Activated CD4-positive, alpha-beta memory T cell treated with anti-CD3 and anti-CD28 coated beads, Interleukin-2, amount 10 ng/mL, durations not matched to agents 7 days and 5 days (primary cell): ENCODE data around the gene UST. TPM values are rescaled to one million over a fixed set of nuclear protein-coding genes. Genes with fewer than 3 reads are reported as not detected.

Experiments
- CTCF ChIA-PET: fragments of 350-600 bp; sonication (Branson Sonifier 250); formaldehyde crosslinking; loops from one replicate; lab custom pipeline; 2021; ENCODE audit warnings: antibody characterized with exemption, inconsistent platforms; lab: Charles Lee
- POLR2A ChIA-PET: fragments of 350-600 bp; sonication (Branson Sonifier 250); formaldehyde crosslinking; loops from one replicate; lab custom pipeline; 2021; ENCODE audit warnings: antibody characterized with exemption; lab: Charles Lee
- DNase-seq: peaks from one replicate; pipeline ENCODE4 v3.0.0-alpha.2; 2020
- H3K27ac Mint-ChIP-seq: one replicate; pipeline ENCODE4 v1.8.0; 2021; ENCODE audit warnings: mild to moderate bottlenecking, mixed read lengths
- H3K27me3 Mint-ChIP-seq: one replicate; pipeline ENCODE4 v1.8.0; 2021; ENCODE audit warnings: mixed read lengths
- H3K36me3 Mint-ChIP-seq: one replicate; pipeline ENCODE4 v1.8.0; 2021; ENCODE audit warnings: low read depth, mixed read lengths
- H3K4me1 Mint-ChIP-seq: one replicate; pipeline ENCODE4 v1.8.0; 2021; ENCODE audit warnings: mixed read lengths
- H3K4me3 Mint-ChIP-seq: one replicate; pipeline ENCODE4 v1.8.0; 2021; ENCODE audit warnings: mild to moderate bottlenecking, mixed read lengths
- H3K9me3 Mint-ChIP-seq: one replicate; pipeline ENCODE4 v1.8.0; 2021; ENCODE audit warnings: mixed read lengths
- total RNA-seq, 2 experiments: library from RNA; stranded (reverse); gene quantifications; one replicate each; pipeline ENCODE4 v1.2.3, GENCODE V29; 2021

UST gene
- total RNA-seq, 2 experiments from 2014 or later, result 0.80 to 0.93 TPM

- Mint-ChIP-seq H3K27me3 (no peaks in the 10 kb centered on the region), H3K27ac (no peak overlapping the region), H3K9me3 (no peaks in the 10 kb centered on the region), H3K4me3 (no peak overlapping the region), H3K36me3 (no peaks in the 10 kb centered on the region), H3K4me1 (no peaks in the 10 kb centered on the region)
- ChIA-PET CTCF (interaction anchor here (0.7 to 1.2 kb wide), 2 partner anchors 223 to 1457 kb away, joined by 3 to 4 read pairs; no protein-coding TSS in a partner anchor), POLR2A (interaction anchor here (0.7 kb wide), 1 partner anchor 744 kb away, joined by 3 read pairs; no protein-coding TSS in a partner anchor)
- DNase-seq, result no peak
Observed at GRCh38 chr6:148800536-148800935, 53.7 kb downstream of the UST start.

DNA sequence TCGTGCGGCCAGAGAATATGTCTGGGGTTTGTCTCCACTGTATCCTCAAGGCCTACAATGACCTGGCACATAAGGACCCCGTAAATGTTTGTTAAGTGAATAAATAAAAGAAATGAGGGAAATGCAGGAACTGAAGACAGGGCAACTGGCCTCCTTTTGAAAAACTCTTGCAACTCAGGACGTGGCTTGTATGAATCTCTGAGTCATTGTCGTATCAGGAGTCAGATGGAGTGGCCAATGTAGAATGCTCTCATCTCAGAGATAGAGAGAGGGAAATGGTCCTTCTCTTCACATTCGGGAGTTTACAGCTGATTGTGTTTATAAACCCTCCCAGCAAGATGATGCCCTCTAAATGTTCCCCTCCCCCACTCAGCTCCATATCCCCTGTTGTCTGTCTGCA is 57.1 kb downstream of the UST start:
- Mint-ChIP-seq H3K27ac (no peak overlapping the region), H3K4me3 (no peak overlapping the region), H3K36me3 (no peaks in the 10 kb centered on the region), H3K27me3 (no peaks in the 10 kb centered on the region), H3K4me1 (no peaks in the 10 kb centered on the region), H3K9me3 (no peaks in the 10 kb centered on the region)
- DNase-seq, result no peak
- POLR2A ChIA-PET, result no interaction called here
- CTCF ChIA-PET, result no interaction called here

DNA sequence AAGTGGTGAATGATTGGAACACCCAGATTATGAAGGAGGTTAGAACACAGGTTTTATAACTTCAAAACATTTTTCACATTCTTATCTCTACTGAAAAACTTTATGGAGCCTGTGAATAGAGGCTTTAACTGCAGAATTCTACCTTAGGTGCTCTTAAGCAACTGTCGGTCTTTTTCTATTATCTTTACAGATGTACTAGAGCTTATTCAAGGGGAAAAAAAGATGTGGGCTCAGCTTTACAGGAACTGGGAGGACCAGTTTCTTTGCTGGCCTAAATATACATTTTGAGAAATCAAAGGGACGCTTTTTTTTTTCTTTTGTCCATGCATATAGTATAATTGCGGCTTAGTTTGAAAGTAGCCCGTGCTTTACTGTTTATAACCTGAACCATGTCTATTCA is 58.9 kb downstream of the UST start:
- DNase-seq, result no peak
- H3K27ac Mint-ChIP-seq, result no peak overlapping the region
- H3K4me3 Mint-ChIP-seq, result no peak overlapping the region
- POLR2A ChIA-PET, result no interaction called here
- no peaks in the 10 kb centered on the region for H3K9me3 Mint-ChIP-seq
- no peaks in the 10 kb centered on the region for H3K36me3 Mint-ChIP-seq
- no peaks in the 10 kb centered on the region for H3K27me3 Mint-ChIP-seq
- CTCF ChIA-PET, result no interaction called here
- no peaks in the 10 kb centered on the region for H3K4me1 Mint-ChIP-seq

- H3K4me3 Mint-ChIP-seq, result no peak overlapping the region
- no peaks in the 10 kb centered on the region for H3K27me3 Mint-ChIP-seq
- DNase-seq, result no peak
- CTCF ChIA-PET, result interaction anchor here (0.6 kb wide), 1 partner anchor 982 kb away, joined by 3 read pairs; no protein-coding TSS in a partner anchor
- no peaks in the 10 kb centered on the region for H3K4me1 Mint-ChIP-seq
- H3K9me3 Mint-ChIP-seq, result no peaks in the 10 kb centered on the region
- H3K36me3 Mint-ChIP-seq, result no peaks in the 10 kb centered on the region
- H3K27ac Mint-ChIP-seq, result no peak overlapping the region
- POLR2A ChIA-PET, result no interaction called here
Observed at GRCh38 chr6:148807784-148808183, 61.0 kb downstream of the UST start.

GRCh38 chr6:148808786-148809304 is 62.0 kb downstream of the UST start:
- no peaks in the 10 kb centered on the region for H3K9me3 Mint-ChIP-seq
- no peaks in the 10 kb centered on the region for H3K36me3 Mint-ChIP-seq
- no peaks in the 10 kb centered on the region for H3K4me1 Mint-ChIP-seq
- ChIA-PET POLR2A (no interaction called here), CTCF (no interaction called here)
- no peaks in the 10 kb centered on the region for H3K27me3 Mint-ChIP-seq
- H3K4me3 Mint-ChIP-seq, result no peak overlapping the region
- DNase-seq, result no peak
- H3K27ac Mint-ChIP-seq, result no peak overlapping the region

- peaks cover 6% of the 10 kb centered on the region for H3K9me3 Mint-ChIP-seq
- H3K4me3 Mint-ChIP-seq, result no peak overlapping the region
- H3K27me3 Mint-ChIP-seq, result no peaks in the 10 kb centered on the region
- no peaks in the 10 kb centered on the region for H3K36me3 Mint-ChIP-seq
- no peak for DNase-seq
- POLR2A ChIA-PET, result no interaction called here
- peaks cover 2% of the 10 kb centered on the region for H3K4me1 Mint-ChIP-seq
- CTCF ChIA-PET, result no interaction called here
- H3K27ac Mint-ChIP-seq, result no peak overlapping the region
Observed at GRCh38 chr6:148811459-148811858, 64.6 kb downstream of the UST start.

DNA sequence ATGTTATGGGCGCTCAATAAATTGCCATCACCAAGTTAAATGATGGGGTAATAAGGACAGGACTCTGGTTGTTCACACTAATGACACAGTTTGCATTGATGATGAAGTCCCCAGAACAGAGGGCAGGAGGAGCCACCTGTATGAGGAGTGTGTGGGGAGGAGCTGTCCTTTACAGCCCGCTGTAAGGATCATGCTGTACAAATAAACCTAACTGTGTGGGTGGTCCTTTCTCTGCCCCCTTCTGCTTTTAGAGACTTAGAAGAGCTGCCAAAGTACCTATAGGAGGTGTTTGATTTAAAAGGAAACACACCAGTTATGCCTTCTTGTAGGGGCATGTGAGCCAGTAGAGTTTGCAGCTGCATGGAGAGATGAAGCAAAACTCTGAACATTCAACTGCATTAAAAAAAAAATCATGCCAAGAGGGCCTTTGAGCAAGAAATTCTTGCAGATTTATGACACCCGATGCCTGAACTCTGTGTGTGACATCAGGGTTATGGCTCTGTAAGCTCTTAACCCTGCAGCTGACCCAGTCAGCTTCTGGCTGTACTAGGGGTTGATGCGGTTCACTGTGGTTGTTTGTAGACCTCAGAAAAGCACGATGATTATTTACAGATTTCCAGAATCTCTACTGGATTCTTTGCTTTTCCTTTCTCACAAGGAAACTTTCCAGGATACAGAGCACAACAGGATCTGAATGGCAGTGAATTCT is 67.4 kb downstream of the UST start:
- H3K4me3 Mint-ChIP-seq, result no peak overlapping the region
- peaks cover 2% of the 10 kb centered on the region for H3K4me1 Mint-ChIP-seq
- no peak overlapping the region for H3K27ac Mint-ChIP-seq
- CTCF ChIA-PET, result no interaction called here
- DNase-seq, result no peak
- no peaks in the 10 kb centered on the region for H3K36me3 Mint-ChIP-seq
- POLR2A ChIA-PET, result no interaction called here
- no peaks in the 10 kb centered on the region for H3K27me3 Mint-ChIP-seq
- H3K9me3 Mint-ChIP-seq, result peaks cover 6% of the 10 kb centered on the region

DNA sequence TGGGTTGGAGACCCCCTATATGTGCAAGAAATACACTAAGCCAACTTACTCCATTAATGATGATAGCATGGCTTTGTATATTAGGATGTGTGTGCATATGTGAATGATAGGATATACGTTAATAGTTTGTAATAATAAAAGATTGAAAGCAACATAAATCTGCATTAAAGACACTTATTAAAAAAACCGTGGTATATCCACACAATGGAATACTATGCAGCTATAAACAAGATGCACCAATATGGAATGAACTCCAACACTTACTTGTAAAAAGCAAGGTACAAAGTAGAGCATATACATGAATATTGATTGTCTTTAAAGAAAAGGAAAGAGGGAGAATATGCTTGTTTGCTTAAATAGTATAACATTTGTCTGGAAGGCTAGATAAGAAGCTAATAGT is 68.0 kb downstream of the UST start:
- Mint-ChIP-seq H3K4me3 (no peak overlapping the region), H3K4me1 (peaks cover 2% of the 10 kb centered on the region), H3K27ac (no peak overlapping the region), H3K36me3 (no peaks in the 10 kb centered on the region), H3K9me3 (peaks cover 6% of the 10 kb centered on the region), H3K27me3 (no peaks in the 10 kb centered on the region)
- ChIA-PET POLR2A (no interaction called here), CTCF (no interaction called here)
- DNase-seq, result no peak

DNA sequence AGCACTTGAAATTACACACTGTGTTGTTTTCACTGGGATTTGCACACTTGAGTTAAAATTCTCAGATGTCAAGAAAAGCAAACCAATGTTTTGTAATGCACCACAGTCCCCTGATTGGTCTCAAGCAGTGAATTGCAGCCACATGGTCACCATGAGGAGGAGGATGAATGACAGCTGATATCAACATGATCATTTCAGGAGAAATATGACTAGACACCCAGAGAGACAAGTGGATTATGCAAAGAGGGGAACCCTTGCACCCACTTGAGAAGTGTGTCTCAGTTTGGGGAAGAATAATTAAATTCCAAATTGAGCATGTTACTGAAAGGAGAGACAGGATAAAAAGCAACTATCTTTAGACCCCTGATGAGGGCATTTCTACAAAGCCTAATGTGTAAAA is 69.3 kb downstream of the UST start:
- no peak for DNase-seq
- ChIA-PET POLR2A (no interaction called here), CTCF (no interaction called here)
- H3K4me1 Mint-ChIP-seq, result peaks cover 2% of the 10 kb centered on the region
- H3K4me3 Mint-ChIP-seq, result no peak overlapping the region
- peaks cover 6% of the 10 kb centered on the region for H3K9me3 Mint-ChIP-seq
- no peaks in the 10 kb centered on the region for H3K36me3 Mint-ChIP-seq
- no peak overlapping the region for H3K27ac Mint-ChIP-seq
- no peaks in the 10 kb centered on the region for H3K27me3 Mint-ChIP-seq

DNA sequence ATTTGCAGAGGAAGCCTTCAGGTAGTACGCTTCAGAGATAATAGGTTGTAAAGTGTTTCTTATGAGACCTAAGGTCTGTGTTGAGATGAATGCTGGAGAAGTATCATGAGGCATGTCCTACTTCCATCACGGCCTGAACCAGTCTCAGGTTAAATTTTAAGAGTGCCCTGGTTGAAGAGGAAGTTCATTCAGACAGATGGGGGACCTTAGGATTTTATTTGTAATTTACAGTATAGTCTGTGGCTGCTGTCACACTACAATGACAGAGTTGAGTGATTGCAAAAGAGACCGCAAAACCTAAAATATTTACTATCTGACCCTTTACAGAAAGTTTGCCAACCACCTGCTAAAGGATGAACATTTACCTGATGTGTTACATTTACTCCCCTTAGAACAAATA is 70.9 kb downstream of the UST start:
- CTCF ChIA-PET, result no interaction called here
- Mint-ChIP-seq H3K36me3 (no peaks in the 10 kb centered on the region), H3K4me3 (no peak overlapping the region), H3K9me3 (peaks cover 6% of the 10 kb centered on the region), H3K27ac (no peak overlapping the region), H3K4me1 (peaks cover 2% of the 10 kb centered on the region), H3K27me3 (no peaks in the 10 kb centered on the region)
- POLR2A ChIA-PET, result no interaction called here
- no peak for DNase-seq

DNA sequence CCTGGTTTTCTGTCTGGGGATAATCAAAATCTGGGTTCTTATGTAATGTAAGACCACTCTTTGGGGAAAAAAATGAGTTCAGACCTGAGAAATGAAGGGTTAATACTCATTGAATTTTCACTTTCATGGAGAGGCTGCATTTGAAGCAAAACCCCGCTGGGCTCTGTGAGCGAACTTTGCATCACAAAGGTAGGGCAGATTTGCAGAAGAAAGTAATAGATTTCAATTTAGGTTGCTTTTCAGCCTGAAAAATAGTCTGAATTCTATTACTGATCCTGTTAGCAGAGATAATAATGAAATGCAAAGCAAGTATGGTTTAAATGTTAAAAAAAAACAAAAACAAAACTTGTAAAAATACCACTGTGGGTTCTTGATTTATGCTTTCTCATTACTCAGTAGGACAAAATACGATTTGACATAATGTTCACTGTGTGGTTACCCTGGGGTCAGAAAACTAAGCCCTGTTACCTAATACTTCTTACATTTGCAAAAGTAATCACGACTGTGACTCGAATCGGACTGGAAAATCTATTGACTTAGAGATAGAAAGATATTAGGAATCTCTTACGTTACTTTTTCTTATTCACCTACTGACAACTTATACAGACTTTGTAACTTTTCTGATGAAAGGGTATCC is 72.2 kb downstream of the UST start:
- Mint-ChIP-seq H3K4me3 (no peak overlapping the region), H3K9me3 (peaks cover 6% of the 10 kb centered on the region), H3K27me3 (no peaks in the 10 kb centered on the region), H3K27ac (no peak overlapping the region), H3K36me3 (no peaks in the 10 kb centered on the region), H3K4me1 (peaks cover 2% of the 10 kb centered on the region)
- no peak for DNase-seq
- ChIA-PET CTCF (no interaction called here), POLR2A (no interaction called here)

GRCh38 chr6:148819852-148820251 is 73.0 kb downstream of the UST start:
- ChIA-PET CTCF (no interaction called here), POLR2A (no interaction called here)
- no peak for DNase-seq
- Mint-ChIP-seq H3K27ac (no peak overlapping the region), H3K4me3 (no peak overlapping the region), H3K36me3 (peaks cover 1% of the 10 kb centered on the region), H3K4me1 (peaks cover 2% of the 10 kb centered on the region), H3K27me3 (no peaks in the 10 kb centered on the region), H3K9me3 (peaks cover 3% of the 10 kb centered on the region)

- no peak for DNase-seq
- H3K36me3 Mint-ChIP-seq, result peaks cover 3% of the 10 kb centered on the region
- no peaks in the 10 kb centered on the region for H3K27me3 Mint-ChIP-seq
- CTCF ChIA-PET, result no interaction called here
- H3K4me3 Mint-ChIP-seq, result no peak overlapping the region
- peaks cover 4% of the 10 kb centered on the region for H3K9me3 Mint-ChIP-seq
- POLR2A ChIA-PET, result no interaction called here
- H3K4me1 Mint-ChIP-seq, result no peaks in the 10 kb centered on the region
- no peak overlapping the region for H3K27ac Mint-ChIP-seq
Observed at GRCh38 chr6:148822819-148823218, 76.0 kb downstream of the UST start.
